Measurements from ENCODE around the gene CLEC2L. TPM values are rescaled to one million over a fixed set of nuclear protein-coding genes. Genes with fewer than 3 reads are reported as not detected.

The CLEC2L gene
- total RNA-seq, 2 donors from 2014 or later, result not detected

GRCh38 chr7:139526578-139527544, 3.4 kb downstream of the CLEC2L start:
- Mint-ChIP-seq H3K27ac (no peak overlapping the region), H3K4me1 (ENCODE audit: low read depth) (peaks cover 7% of the 10 kb centered on the region), H3K36me3 (ENCODE audit: insufficient read depth in 2 of 2) (no peaks in the 10 kb centered on the region), H3K4me3 (no peak overlapping the region), H3K9me3 (peaks cover 0 to 2% of the 10 kb centered on the region in 2 donors), H3K27me3 (ENCODE audit: low read depth) (peaks cover 50% of the 10 kb centered on the region)
- DNase-seq (no peak), ATAC-seq (replicated peaks in 1 of 2) (no peak)

GRCh38 chr7:139531094-139531493, 7.6 kb downstream of the CLEC2L start:
- Mint-ChIP-seq H3K9me3 (peaks cover 0 to 2% of the 10 kb centered on the region in 2 donors), H3K27ac (no peak overlapping the region), H3K27me3 (ENCODE audit: low read depth) (peaks cover 20% of the 10 kb centered on the region), H3K36me3 (ENCODE audit: insufficient read depth in 2 of 2) (no peaks in the 10 kb centered on the region), H3K4me1 (ENCODE audit: low read depth) (peaks cover 7% of the 10 kb centered on the region), H3K4me3 (no peak overlapping the region)
- no peak for ATAC-seq (replicated peaks in 1 of 2)
- DNase-seq, result no peak

GRCh38 chr7:139532636-139533155, 9.2 kb downstream of the CLEC2L start:
- no peak overlapping the region for H3K4me3 Mint-ChIP-seq
- H3K4me1 Mint-ChIP-seq (ENCODE audit: low read depth), result no peaks in the 10 kb centered on the region
- H3K27ac Mint-ChIP-seq, result no peak overlapping the region
- H3K9me3 Mint-ChIP-seq, result peaks cover 0 to 2% of the 10 kb centered on the region in 2 donors
- H3K36me3 Mint-ChIP-seq (ENCODE audit: insufficient read depth in 2 of 2), result no peaks in the 10 kb centered on the region
- ATAC-seq (replicated peaks in 1 of 2) (no peak), DNase-seq (no peak)
- H3K27me3 Mint-ChIP-seq (ENCODE audit: low read depth), result peaks cover 20% of the 10 kb centered on the region

DNA sequence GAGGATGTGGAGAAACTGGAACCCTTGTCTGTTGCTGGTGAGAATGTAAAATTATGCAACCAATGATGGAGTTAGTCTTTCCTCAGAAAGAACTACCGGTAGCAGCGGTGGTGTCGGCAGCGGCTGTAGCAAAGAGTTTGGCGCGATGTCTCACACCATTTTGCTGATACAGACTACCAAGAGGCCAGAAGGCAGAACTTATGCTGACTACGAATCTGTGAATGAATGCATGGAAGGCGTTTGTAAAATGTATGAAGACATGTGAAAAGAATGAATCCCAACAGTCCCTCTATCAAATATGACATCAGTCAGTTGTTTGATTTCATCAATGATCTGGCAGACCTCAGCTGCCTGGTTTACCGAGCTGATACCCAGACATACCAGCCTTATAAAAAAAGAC, 10.6 kb downstream of the CLEC2L start:
- peaks cover 7% of the 10 kb centered on the region for H3K27me3 Mint-ChIP-seq (ENCODE audit: low read depth)
- ATAC-seq (replicated peaks in 1 of 2) (no peak), DNase-seq (no peak)
- no peaks in the 10 kb centered on the region for H3K36me3 Mint-ChIP-seq (ENCODE audit: insufficient read depth in 2 of 2)
- H3K27ac Mint-ChIP-seq, result no peak overlapping the region
- no peaks in the 10 kb centered on the region for H3K9me3 Mint-ChIP-seq
- H3K4me3 Mint-ChIP-seq, result no peak overlapping the region
- no peaks in the 10 kb centered on the region for H3K4me1 Mint-ChIP-seq (ENCODE audit: low read depth)

DNA sequence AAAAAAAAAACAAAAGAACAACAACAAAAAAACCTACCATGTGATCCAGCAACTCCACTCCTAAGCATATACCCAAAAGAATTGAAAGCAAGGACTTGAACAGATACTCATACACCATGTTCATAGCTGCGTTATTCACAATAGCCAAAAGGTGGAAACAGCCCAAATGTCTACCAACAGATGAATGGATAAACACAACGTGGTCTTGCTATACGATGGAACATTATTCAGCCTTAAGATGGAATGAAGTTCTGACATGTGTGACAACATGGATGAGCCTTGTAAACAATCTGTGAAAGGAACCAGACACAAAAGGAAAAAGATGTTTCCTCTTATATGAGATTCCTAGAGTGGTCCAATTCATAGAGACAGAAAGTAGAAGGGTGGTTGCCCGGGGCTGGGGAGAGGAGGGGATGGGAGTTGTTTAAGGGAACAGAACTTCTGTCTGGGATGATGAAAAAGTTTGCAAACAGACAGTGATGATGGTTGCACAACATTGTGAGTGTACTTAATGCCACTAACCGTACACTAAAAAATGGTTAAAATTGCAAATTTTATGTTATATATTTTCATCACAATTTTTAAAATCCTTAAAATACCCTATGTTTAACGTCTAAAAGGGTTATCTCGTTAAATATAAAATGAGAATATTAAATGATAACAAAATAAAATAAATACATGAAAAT, 11.6 kb downstream of the CLEC2L start:
- Mint-ChIP-seq H3K9me3 (no peaks in the 10 kb centered on the region), H3K4me3 (no peak overlapping the region), H3K4me1 (ENCODE audit: low read depth) (no peaks in the 10 kb centered on the region), H3K36me3 (ENCODE audit: insufficient read depth in 2 of 2) (no peaks in the 10 kb centered on the region), H3K27me3 (ENCODE audit: low read depth) (peaks cover 6% of the 10 kb centered on the region), H3K27ac (no peak overlapping the region)
- DNase-seq, result no peak
- ATAC-seq (replicated peaks in 1 of 2), result no peak

- Mint-ChIP-seq H3K4me3 (no peak overlapping the region), H3K4me1 (ENCODE audit: low read depth) (no peaks in the 10 kb centered on the region), H3K27me3 (ENCODE audit: low read depth) (peaks cover 6% of the 10 kb centered on the region), H3K36me3 (ENCODE audit: insufficient read depth in 2 of 2) (no peaks in the 10 kb centered on the region), H3K27ac (no peak overlapping the region), H3K9me3 (no peaks in the 10 kb centered on the region)
- DNase-seq (no peak), ATAC-seq (replicated peaks in 1 of 2) (no peak)
Measured at GRCh38 chr7:139536152-139536551, 12.7 kb downstream of the CLEC2L start.

GRCh38 chr7:139538881-139539635, 15.6 kb downstream of the CLEC2L start:
- Mint-ChIP-seq H3K9me3 (no peaks in the 10 kb centered on the region), H3K27ac (no peak overlapping the region), H3K4me3 (no peak overlapping the region), H3K27me3 (ENCODE audit: low read depth) (peaks cover 2% of the 10 kb centered on the region), H3K36me3 (ENCODE audit: insufficient read depth in 2 of 2) (no peaks in the 10 kb centered on the region), H3K4me1 (ENCODE audit: low read depth) (no peaks in the 10 kb centered on the region)
- no peak for ATAC-seq (replicated peaks in 1 of 2)
- no peak for DNase-seq

GRCh38 chr7:139540203-139540602, 16.7 kb downstream of the CLEC2L start:
- H3K4me3 Mint-ChIP-seq, result no peak overlapping the region
- H3K36me3 Mint-ChIP-seq (ENCODE audit: insufficient read depth in 2 of 2), result no peaks in the 10 kb centered on the region
- ATAC-seq (replicated peaks in 1 of 2) (no peak), DNase-seq (no peak)
- no peaks in the 10 kb centered on the region for H3K9me3 Mint-ChIP-seq
- no peaks in the 10 kb centered on the region for H3K4me1 Mint-ChIP-seq (ENCODE audit: low read depth)
- H3K27ac Mint-ChIP-seq, result no peak overlapping the region
- H3K27me3 Mint-ChIP-seq (ENCODE audit: low read depth), result no peaks in the 10 kb centered on the region

GRCh38 chr7:139541600-139542307, 18.3 kb downstream of the CLEC2L start:
- Mint-ChIP-seq H3K4me1 (ENCODE audit: low read depth) (no peaks in the 10 kb centered on the region), H3K9me3 (no peaks in the 10 kb centered on the region), H3K36me3 (ENCODE audit: insufficient read depth in 2 of 2) (no peaks in the 10 kb centered on the region), H3K4me3 (no peak overlapping the region), H3K27me3 (ENCODE audit: low read depth) (no peaks in the 10 kb centered on the region), H3K27ac (no peak overlapping the region)
- no peak for ATAC-seq (replicated peaks in 1 of 2)
- no peak for DNase-seq

DNA sequence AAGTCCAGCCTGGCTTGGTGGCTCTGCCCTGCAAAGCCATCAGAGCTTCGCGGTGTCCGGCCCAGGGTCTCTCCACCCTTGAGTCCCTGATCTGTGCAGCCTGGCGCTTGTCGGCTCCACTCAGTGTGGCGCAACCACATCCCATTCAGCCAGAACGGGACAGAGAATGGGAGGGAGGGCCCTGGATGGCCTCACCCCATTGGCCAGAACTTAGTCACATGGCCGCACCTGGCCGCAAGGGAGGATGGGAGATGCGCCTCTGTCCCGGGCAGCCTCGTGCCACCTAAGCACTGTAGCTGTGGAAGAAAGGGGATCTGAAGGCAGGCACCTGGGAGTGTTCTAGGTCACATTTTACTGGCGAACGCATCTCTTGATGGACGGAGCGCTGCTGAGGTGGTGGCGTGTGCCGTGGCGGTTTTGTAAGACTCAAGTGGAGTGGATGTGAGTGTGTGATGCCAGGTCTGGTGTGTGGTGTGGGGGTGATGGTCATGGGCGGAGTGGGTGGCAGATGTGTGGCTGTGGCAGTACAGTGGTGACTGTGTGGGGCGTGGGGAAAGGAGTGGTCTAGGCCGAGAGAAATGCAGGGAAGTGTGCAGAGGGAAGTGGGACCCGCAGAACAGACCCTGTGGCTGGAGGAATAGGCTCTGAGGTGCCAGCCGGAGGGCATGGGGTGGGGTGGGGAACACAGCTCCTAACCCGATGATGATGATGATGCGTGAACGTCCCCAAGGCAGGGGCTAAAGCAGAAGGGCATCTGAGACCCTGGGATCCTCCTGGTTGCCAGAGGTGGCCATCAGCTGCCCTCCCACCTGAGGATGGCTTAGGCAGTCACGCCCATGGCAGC, 19.0 kb downstream of the CLEC2L start:
- no peaks in the 10 kb centered on the region for H3K4me1 Mint-ChIP-seq (ENCODE audit: low read depth)
- H3K27ac Mint-ChIP-seq, result no peak overlapping the region
- H3K4me3 Mint-ChIP-seq, result no peak overlapping the region
- no peaks in the 10 kb centered on the region for H3K27me3 Mint-ChIP-seq (ENCODE audit: low read depth)
- no peak for DNase-seq
- ATAC-seq (replicated peaks in 1 of 2), result no peak
- H3K36me3 Mint-ChIP-seq (ENCODE audit: insufficient read depth in 2 of 2), result no peaks in the 10 kb centered on the region
- H3K9me3 Mint-ChIP-seq, result no peaks in the 10 kb centered on the region

- Mint-ChIP-seq H3K36me3 (ENCODE audit: insufficient read depth in 2 of 2) (no peaks in the 10 kb centered on the region), H3K27me3 (ENCODE audit: low read depth) (no peaks in the 10 kb centered on the region), H3K27ac (no peak overlapping the region), H3K4me3 (no peak overlapping the region), H3K4me1 (ENCODE audit: low read depth) (no peaks in the 10 kb centered on the region), H3K9me3 (no peaks in the 10 kb centered on the region)
- DNase-seq (no peak), ATAC-seq (replicated peaks in 1 of 2) (no peak)
Measured at GRCh38 chr7:139543801-139544603, 20.5 kb downstream of the CLEC2L start.
